ENCODE measurements around the gene SORCS3. TPM values are rescaled to one million over a fixed set of nuclear protein-coding genes. Genes with fewer than 3 reads are reported as not detected.

SORCS3 gene
- not detected for total RNA-seq

DNA sequence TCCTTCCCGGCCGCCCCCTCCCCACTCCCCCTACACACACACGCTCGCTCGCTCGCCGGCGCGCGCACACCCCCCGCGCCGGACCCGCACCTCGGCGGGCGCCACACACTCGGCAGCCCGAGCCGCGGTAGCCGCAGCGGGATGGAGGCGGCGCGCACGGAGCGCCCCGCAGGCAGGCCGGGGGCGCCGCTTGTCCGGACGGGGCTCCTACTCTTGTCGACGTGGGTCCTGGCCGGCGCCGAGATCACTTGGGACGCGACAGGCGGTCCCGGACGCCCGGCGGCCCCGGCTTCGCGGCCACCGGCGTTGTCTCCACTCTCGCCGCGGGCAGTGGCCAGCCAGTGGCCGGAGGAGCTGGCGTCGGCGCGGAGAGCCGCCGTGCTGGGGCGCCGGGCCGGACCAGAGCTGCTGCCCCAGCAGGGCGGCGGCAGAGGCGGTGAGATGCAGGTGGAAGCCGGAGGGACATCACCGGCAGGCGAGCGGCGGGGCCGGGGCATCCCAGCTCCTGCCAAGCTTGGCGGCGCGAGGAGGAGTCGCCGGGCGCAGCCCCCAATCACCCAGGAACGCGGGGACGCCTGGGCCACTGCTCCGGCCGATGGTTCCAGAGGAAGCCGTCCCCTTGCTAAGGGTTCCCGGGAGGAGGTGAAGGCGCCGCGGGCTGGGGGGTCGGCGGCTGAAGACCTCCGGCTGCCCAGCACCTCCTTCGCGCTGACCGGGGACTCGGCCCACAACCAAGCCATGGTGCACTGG is at the start of gene SORCS3:
TSS of gene SORCS3 (plus strand) at position 104 of the 750 bp plus-strand sequence.
- no peak for DNase-seq (ENCODE audit: low read depth in 2 of 3, low spot score in 2 of 3)

DNA sequence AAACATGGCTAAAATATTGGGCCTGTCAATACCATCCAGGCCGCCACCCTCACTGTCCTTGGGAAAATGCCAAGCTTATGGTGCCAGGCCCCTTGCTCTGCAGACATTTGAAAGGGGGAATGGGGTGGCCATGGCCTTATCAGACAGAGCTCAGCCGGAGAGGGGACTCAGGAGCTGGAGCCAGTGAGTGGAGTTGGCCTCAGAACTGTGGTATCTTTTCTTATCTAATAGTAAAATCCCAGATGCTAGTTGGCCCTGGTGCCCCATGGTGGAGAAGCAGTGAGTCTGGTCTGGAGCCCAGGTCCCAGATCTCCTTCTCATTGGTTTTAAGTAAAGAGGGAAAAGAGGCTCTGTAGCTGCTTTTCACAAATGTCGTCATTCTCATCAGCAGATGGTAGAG is 49.6 kb upstream of the SORCS3 start:
- DNase-seq (ENCODE audit: low read depth in 2 of 3, low spot score in 2 of 3), result no peak

DNA sequence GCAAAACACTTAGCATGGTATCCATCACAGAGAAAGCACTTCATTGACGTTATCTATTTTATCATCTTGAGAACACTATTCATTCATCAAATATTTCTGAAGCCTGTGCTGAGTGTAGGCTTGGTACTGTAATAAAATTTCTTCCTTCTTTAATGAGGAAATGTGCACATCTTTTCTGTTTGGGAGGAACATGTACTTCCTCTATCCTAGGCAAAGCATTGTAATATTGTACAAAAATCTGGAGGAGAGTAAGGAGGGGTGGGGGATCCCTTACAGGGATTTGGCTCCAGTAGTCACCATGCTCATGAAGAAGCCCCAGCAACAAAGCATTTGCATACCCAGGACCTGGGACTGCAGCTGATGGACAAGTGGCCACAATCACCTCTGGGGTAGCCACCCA is 39.9 kb upstream of the SORCS3 start:
- no peak for DNase-seq (ENCODE audit: low read depth in 2 of 3, low spot score in 2 of 3)

DNA sequence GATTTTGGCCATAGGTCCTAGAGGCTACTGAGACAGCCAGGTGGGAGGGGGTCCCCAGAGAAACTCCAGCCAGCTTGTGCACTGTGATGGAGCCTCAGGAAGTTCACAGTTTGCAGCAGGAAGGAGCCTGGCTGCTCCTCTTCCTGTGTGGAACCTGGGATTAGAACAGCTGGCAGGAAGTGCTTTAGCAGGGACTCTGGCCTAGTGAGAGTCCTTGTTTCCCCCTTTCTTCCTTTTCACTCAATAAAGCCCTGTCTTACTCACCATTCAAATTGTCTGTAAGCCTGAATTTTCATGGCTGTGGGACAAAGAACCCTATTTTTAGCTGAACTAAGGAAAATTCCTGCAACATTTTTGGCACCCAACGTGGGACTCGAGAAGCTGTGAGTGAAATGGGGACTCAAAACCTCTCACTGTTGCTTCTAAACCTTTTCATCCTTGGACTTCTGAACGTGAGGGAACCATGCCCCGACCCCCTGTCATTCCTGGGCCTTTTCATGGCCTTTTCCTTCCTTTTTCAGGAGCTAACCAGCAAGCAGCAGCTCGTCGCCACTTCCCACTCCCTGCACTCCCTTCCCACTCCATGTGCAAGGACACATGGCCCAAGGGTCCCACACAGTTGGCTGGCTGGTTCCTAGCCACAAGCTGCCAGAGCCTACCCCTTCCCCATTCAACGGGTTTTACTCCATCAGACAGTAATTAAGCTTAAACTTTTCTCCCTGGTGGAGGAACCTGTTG is 32.8 kb upstream of the SORCS3 start:
- DNase-seq (ENCODE audit: low read depth in 2 of 3, low spot score in 2 of 3), result no peak

DNA sequence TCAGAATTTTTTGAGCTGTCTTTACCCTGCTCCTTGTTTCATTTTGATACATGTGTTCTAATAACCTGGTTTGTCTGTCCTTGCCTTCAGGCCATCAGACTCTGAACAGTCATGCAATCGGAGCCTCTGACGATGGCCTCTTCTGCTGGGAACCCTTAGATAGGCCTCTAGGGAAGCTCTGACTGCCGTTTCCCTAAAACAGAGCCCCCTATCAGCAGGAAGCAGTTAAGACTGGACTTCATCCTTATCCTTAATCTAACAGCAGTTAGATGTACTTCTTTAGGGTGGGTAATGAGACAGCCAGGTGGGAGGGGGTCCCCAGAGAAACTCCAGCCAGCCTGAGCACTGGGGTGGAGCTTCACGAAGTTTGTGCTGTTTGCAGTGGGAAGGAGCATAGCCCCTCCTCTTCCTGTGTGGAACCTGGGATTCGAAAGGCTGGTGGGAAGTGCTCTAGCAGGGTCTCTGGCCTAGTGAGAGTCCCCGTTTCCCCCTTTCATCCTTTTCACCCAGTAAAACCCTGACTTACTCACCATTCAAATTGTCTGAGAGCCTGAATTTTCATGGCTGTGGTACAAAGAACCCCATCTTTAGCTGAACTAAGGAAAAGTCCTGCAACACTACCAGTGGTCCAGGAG is 28.4 kb upstream of the SORCS3 start:
- DNase-seq (ENCODE audit: low read depth in 2 of 3, low spot score in 2 of 3), result peak in 2 of 3 donors; percentile 14 to 31

DNA sequence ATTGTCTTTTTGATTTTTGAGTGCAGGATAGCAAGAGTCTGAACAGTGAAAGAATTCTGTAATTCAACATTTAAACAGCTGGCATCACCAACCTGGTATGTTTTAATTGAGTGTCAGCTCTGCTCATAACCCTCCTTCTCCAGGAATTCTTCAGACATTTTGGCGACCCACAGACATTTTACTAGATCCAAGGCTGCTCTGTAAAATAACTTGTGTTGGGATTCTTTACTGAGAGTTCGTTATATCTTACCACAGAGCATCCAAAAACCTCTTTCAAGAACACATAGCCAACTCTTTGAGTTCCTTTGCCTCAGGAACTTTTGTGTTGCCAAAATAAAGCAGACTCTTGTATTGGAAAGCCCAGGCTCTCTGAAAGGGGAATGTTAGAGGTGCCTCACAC is 27.7 kb upstream of the SORCS3 start:
- DNase-seq (ENCODE audit: low read depth in 2 of 3, low spot score in 2 of 3), result no peak

DNA sequence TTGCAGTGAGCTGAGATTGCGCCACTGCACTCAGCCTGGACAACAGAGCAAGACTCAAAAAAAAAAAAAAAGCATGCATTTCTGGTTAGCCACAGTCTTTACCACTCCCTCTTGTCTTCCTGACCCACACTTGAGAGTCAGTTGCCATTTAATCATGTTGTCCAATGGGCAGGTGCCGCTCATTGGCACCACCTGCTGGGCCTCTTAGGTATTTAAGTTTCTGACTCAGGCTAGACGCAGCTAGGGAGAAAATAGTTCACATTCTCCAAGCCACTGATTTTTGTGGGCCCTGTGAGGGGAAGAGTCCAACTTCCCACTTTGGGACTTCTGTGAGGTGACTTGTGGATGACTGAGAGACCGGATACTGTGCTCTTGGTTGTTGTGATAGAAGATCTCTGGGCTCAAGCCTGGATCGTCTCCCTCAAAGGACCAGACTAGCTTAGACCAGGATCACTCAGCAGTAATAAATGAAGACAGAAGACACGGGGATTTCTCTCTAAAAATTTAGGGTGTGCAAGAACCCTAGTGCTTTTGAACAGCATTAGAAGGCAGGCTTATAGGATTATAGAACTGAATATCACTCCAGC is 26.8 kb upstream of the SORCS3 start:
- DNase-seq (ENCODE audit: low read depth in 2 of 3, low spot score in 2 of 3), result peak in 1 of 3 donors; percentile 47

DNA sequence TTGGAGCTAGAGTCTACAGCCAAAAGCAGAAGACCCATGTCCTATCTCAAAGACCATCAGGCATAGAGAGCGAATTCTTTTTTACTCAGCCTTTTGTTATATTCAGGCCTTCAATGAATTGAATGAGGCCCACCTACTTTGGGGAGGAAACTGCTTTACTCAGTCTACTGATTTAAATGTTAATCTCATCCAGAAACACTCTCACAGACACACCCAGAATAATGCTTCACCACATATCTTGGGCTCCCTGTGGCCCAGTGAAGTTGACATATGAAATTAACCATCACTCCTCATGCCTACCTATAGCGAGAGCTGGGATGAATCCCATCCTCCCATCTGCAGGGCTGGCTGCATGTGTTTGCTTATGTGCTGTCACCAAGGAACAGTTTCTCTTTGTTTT is 26.0 kb upstream of the SORCS3 start:
- no peak for DNase-seq (ENCODE audit: low read depth in 2 of 3, low spot score in 2 of 3)

DNA sequence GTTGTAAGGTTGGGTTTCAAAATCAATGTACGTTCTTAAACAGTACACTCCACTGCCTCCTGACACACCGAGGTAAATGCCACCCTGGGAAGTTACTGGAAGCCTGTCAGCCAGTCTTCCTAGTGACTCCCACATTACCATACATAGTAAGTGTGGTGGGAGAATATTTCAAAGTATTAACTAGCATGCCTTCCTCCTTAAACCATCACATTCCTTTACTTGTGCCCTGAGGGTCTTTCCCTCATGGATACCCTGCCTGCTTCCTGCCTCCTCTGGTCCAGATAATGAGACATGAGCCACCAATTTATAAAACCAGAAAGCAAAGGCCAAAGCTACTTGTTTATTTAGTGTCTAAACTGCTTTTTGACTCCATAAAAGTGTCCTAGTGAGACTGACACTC is 23.3 kb upstream of the SORCS3 start:
- DNase-seq (ENCODE audit: low read depth in 2 of 3, low spot score in 2 of 3), result no peak

DNA sequence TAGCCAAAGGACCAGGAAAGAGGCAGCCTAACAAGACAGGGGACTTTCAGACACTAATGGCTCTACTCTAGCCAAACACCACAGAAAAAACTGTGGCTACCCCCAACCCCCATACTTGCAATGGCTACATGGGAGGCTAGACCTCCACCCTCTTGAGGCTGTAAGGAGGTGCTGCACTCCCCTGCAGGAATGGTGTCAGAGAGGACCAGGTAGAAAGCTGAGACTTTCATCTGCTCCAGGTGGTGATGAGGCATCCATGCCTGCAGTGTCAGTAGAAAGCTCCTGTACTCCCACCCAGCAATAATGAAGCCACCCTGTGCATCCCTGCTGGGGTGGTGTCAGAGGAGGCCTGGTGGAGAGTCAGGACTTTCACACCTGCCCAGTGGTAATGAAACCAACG is 18.9 kb upstream of the SORCS3 start:
- DNase-seq (ENCODE audit: low read depth in 2 of 3, low spot score in 2 of 3), result no peak

DNA sequence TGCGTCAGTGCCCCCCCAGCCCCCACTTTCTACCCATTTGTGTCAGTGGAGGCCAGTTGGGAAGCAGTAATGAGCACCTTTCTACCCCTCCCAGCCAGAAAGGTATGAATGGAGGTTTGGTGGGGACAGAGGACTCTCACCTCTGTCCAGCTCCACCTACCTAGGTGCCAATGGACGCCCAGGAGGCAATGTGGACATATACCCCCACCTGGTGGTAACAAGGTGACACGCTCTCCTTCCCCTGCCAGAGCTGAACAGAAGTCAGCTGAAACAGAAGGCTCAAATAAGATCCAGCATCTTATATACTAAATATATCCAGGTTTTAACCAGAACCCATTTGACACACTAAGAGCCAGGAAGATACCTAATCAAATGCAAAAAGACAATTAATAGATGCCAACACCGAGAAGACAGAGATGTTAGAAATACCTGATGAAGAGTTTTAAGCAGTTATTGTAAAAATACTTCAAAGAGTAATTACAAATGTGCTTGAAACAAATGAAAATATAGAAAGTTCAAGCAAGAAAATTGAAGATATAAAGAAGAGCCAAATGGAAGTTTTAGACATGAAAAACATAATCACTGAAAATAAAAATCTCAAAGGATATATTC is 18.4 kb upstream of the SORCS3 start:
- peak in 1 of 3 donors; percentile 50 for DNase-seq (ENCODE audit: low read depth in 2 of 3, low spot score in 2 of 3)

DNA sequence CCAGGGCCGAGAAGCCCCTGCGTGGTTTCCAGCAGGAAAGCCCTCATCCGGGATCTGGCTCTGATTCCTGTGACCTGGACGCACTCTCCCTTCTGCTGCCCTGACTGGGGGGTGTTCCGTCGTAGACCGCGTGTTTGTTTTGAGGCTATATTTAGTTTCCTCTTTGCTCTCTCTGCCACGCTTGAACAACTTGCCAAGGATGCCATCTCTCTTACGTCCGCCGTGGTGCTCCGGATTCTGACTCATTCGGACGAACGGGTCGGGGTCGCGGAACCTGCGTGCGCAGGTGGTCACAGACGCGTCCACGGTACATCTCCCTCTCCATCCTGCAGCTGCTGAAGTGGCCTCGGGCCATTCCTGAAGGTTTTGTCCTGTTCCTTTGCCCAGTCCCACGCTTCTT is 10.4 kb upstream of the SORCS3 start:
- no peak for DNase-seq (ENCODE audit: low read depth in 2 of 3, low spot score in 2 of 3)

DNA sequence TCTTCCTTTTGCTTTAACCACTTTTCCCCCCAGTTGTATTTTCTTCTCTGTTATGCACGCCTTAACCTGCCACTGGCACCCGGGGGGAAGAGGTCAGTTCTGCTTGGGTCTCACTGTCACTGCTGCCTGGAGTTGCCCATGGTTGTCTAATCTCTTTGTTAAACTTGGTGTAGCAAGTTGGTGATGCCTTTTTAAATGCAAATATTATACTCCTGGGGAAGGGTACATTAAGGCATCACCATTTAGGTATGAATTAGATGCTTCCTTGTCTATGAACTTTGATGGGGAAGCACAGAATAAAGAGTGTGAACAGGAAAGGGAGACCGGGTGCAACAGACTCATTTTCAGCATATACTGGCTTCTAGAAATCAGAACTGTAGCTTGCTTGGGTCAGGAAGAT is 9.1 kb upstream of the SORCS3 start:
- DNase-seq (ENCODE audit: low read depth in 2 of 3, low spot score in 2 of 3), result no peak

DNA sequence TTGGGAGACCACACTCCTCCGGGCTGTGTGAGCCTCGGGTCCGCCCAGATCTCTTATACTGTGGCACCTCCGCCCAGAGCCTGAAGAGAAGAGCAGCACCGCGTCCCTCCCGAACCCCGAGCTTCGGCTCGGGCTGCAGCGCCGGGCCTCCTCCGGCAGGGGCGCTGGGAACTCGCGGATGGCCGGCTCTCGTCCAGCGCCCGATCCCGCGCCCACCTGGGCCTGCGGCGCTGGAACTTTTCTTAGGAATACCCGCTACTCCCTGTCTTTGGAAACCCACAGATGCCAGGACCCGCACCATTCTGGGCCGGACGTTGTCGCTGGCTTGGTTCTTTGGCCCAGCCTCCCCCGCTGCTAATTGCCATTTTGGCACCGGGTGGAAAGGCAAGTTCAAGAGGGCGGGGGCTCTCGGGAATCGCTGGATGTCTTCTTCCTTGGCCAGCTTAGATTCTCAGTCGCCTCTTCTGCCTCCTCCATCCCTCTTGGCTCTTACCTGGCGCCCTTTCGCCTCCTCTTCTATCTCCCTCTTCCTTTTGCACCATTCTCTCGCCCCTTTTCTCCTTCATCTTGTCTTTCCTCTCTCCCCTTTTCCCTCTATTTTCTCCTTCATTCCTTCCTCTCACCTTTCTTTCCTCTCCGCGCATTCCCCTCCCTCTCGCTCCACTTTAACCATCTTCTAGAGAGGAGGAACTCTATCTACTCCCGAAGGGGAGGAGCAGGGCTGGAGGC is 2.1 kb upstream of the SORCS3 start:
- DNase-seq (ENCODE audit: low read depth in 2 of 3, low spot score in 2 of 3), result peak in 1 of 3 donors; percentile 25

DNA sequence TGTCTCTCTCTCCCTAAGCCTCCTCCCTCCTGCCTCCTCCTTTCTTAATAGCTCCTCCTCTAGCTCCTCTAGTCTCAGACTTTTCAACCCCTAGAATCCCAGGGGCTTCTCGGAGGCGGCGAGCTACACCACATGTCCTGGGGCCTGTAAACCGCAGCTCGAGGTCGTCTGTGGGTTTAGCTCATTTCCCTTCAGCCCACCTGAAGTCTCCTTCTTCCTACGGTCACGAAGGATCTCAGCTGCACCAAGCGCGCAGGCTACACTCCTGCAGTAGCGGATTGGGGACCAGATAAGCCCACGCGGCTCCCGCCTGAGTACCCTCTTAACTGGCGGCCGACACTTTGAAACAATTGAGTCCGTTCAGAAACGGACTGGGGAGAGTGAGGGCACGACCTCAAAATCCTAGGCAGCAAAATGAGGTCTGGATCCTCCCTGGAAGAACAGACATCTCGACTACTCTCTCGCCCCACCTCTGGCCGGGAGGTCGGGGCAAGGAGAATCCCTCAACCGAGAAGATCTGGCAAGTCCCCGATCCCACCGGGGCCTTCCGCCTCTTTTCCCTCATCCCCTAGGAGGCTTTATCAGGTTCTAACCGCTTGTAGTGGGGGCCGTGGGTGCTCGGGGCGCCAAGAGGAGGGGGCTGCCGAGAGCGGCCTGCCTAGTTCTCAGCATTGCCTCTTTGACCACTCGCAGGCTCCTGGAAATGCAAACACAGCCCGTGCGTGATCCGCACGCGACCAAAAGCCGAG is 1.3 kb upstream of the SORCS3 start:
- DNase-seq (ENCODE audit: low read depth in 2 of 3, low spot score in 2 of 3), result no peak

DNA sequence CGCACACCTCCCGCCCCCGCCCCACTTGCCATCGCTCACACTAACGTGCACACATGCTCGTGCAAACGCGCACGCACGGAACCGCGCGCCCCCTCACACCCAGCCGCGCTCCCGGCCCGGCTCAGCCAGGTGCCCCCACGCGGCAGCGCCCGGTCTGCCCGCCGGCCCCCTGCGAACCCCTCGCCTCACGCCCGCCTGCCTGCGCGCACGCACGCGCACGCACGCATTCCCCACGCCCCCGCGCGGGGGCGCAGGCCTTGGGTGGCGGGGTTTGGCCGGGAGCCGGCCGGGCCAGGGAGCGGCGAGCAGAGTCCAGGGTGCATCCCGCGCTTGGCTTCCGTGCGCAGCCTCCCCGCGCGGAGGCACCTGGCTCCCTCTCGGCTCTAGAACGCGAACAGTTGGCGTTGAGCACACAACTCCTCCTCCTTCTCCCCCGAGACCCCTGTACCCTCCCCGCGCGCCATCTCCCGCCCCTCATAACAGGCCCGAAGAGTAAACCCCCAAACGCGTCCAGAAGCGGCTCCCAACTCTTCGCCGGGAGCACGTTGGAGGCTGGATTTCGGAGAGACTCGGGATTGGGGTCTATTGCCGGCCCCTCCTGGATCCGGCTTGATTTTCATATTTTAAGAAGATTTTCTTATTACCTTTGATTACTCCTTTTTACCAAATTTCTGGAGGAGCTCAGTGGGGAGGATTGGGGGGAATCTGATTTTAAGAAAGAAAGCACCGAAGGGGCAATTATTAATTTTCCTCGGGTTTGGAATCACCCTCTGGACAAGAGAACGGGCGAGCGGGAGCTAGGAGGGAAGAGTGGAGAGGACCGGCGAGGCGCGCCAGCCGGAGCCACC is 527 bp upstream of the SORCS3 start:
- no peak for DNase-seq (ENCODE audit: low read depth in 2 of 3, low spot score in 2 of 3)

DNA sequence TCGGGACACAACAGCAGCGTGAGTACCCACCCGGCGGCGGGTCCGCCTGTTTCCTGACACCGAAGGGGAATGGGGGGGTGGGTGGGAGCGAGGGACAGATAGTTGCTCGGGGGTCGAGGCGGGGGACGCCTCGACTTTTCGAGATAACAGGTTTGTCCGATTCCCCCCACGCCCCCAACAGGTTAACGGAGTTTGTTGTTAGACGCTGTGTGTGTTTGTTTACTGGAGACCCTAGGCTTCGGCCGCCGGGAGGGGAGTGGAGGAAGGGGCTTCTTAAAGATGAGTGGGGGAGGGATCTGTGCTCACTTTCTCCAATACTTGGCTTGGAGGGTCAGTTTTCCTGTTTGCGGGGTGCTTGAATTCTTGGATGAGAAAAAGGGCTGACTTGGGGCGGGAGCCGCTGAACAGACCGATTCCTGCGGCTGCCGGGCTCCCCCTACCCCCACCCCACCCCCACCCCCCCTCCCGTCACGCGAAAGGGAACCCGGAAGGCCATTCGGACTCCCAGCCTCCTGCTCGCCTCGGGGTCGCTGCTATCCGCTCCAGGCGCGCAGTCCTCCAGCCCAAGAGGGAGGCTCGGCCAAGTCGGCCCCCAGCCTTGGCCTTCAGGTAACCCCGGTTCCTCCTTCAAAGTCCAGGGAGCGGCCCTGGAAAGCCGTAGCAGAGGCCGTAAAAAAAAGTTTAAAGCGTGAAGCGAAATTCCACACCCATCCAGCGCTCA is 1.0 kb downstream of the SORCS3 start:
- no peak for DNase-seq (ENCODE audit: low read depth in 2 of 3, low spot score in 2 of 3)
